ENCODE measurements around the gene CDH24.
"Not testable (repeated sequence)": the region's sequence is repeated elsewhere in the genome, so short reads cannot be mapped to it uniquely, and the experiment has no call there.

CDH24 gene

GRCh38 chr14:23015618-23016017 is 41.7 kb downstream of the CDH24 start:
- DNase-seq: no peak

- DNase-seq: not testable (repeated sequence)
Measured at GRCh38 chr14:23013749-23014054, 43.6 kb downstream of the CDH24 start.

- DNase-seq: no peak
Measured at GRCh38 chr14:23013054-23013748, 44.1 kb downstream of the CDH24 start.

- peak; percentile 59 for DNase-seq
Measured at GRCh38 chr14:23009939-23010726, 47.2 kb downstream of the CDH24 start, which contains the start of gene C14orf93. TSS of gene C14orf93 (minus strand) at chr14:23010143. CDS start at chr14:22999023, 11,120 bp downstream.

- no peak for DNase-seq
Measured at GRCh38 chr14:23009483-23009938, 47.8 kb downstream of the CDH24 start.

GRCh38 chr14:23008831-23009230 is 48.5 kb downstream of the CDH24 start:
- DNase-seq: peak; percentile 68

GRCh38 chr14:23006544-23007419 is 50.5 kb downstream of the CDH24 start:
- DNase-seq: peak; percentile 95

- no peak for DNase-seq
Measured at GRCh38 chr14:23006188-23006534, 51.2 kb downstream of the CDH24 start.

- no peak for DNase-seq
Measured at GRCh38 chr14:23005451-23006187, 51.7 kb downstream of the CDH24 start.

GRCh38 chr14:23004274-23004673 is 53.0 kb downstream of the CDH24 start:
- DNase-seq: not testable (repeated sequence)

GRCh38 chr14:23002592-23002991 is 54.7 kb downstream of the CDH24 start:
- no peak for DNase-seq

- DNase-seq: no peak
Measured at GRCh38 chr14:23000860-23001259, 56.5 kb downstream of the CDH24 start.

- DNase-seq: no peak
Measured at GRCh38 chr14:22998329-22999012, 58.8 kb downstream of the CDH24 start.

- DNase-seq: no peak
Measured at GRCh38 chr14:22997676-22998323, 59.5 kb downstream of the CDH24 start.

Data from GF-D8 (cell line).